Keratinocyte (primary cell): ENCODE data around the gene GATD1. TPM values are rescaled to one million over a fixed set of nuclear protein-coding genes. Genes with fewer than 3 reads are reported as not detected.

ENCODE experiments used
- DNase-seq: peaks from one replicate; pipeline ENCODE4 v3.0.0-alpha.2; 2011; ENCODE audit warnings: low read depth, missing footprints, low spot score
- FAIRE-seq: peaks from 2 replicates; lab custom pipeline; 2011; peaks lifted over from hg19 to GRCh38; lab: Jason Lieb, UNC
- H2AFZ ChIP-seq: 2 replicates; pipeline ENCODE4 v1.6.0; 2012; ENCODE audit warnings: low read length, control low read depth, inconsistent platforms; ENCODE audit not compliant: control insufficient read depth
- H3K27ac ChIP-seq: 2 replicates; pipeline ENCODE4 v1.5.1; 2011; ENCODE audit warnings: low read length; ENCODE audit not compliant: control insufficient read depth, insufficient read depth
- H3K27me3 ChIP-seq: 3 replicates; pipeline ENCODE4 v1.6.0; 2011; ENCODE audit warnings: low read length; ENCODE audit not compliant: control insufficient read depth, insufficient read depth; ENCODE audit errors: extremely low read depth
- H3K36me3 ChIP-seq, 2 experiments: 2 replicates in 1 of 2; 3 replicates in 1 of 2; pipeline ENCODE4 v1.5.1; 2011; ENCODE audit warnings: low read length in 2 of 2, mild to moderate bottlenecking in 1 of 2; ENCODE audit not compliant: control insufficient read depth in 2 of 2, insufficient read depth in 2 of 2; ENCODE audit errors: extremely low read depth in 1 of 2
- H3K4me1 ChIP-seq: 3 replicates; pipeline ENCODE4 v1.5.1; 2011; ENCODE audit warnings: low read length; ENCODE audit not compliant: control insufficient read depth, insufficient read depth; ENCODE audit errors: extremely low read depth
- H3K4me2 ChIP-seq: 3 replicates; pipeline ENCODE4 v1.6.0; 2011; ENCODE audit warnings: low read depth, low read length; ENCODE audit not compliant: control insufficient read depth, insufficient read depth; ENCODE audit errors: extremely low read depth
- H3K4me3 ChIP-seq, 3 experiments: fragments of 200-600 bp in 1 of 3; sonication (generic) in 1 of 3; 2 replicates in 2 of 3; 3 replicates in 1 of 3; pipeline ENCODE4 v1.5.1; 2011 to 2016; ENCODE audit warnings: low read length in 3 of 3, mild to moderate bottlenecking in 3 of 3, control low read depth in 2 of 3, inconsistent platforms in 1 of 3, low read depth in 1 of 3, mixed read lengths in 1 of 3, mixed run types in 1 of 3, moderate library complexity in 1 of 3; ENCODE audit not compliant: control insufficient read depth in 2 of 3, insufficient read depth in 2 of 3; ENCODE audit errors: extremely low read depth in 1 of 3
- H3K79me2 ChIP-seq: 2 replicates; pipeline ENCODE4 v1.6.0; 2012; ENCODE audit warnings: low read length; ENCODE audit not compliant: control insufficient read depth, insufficient read depth
- H3K9ac ChIP-seq: 3 replicates; pipeline ENCODE4 v1.6.0; 2011; ENCODE audit warnings: low read length; ENCODE audit not compliant: control insufficient read depth, insufficient read depth; ENCODE audit errors: extremely low read depth
- H3K9me1 ChIP-seq: 3 replicates; pipeline ENCODE4 v1.6.0; 2011; ENCODE audit warnings: low read length; ENCODE audit not compliant: control insufficient read depth, insufficient read depth; ENCODE audit errors: extremely low read depth
- H3K9me3 ChIP-seq: 2 replicates; pipeline ENCODE4 v1.5.1; 2012; ENCODE audit warnings: low read depth, low read length; ENCODE audit not compliant: control insufficient read depth
- H4K20me1 ChIP-seq: 3 replicates; pipeline ENCODE4 v1.6.0; 2011; ENCODE audit warnings: low read length; ENCODE audit not compliant: control insufficient read depth, insufficient read depth; ENCODE audit errors: extremely low read depth
- EZH2 ChIP-seq: IDR thresholded peaks from one replicate; pipeline ENCODE4 v1.6.1; 2012; ENCODE audit warnings: inconsistent platforms, mild to moderate bottlenecking, low read length, moderate library complexity
- dilution Hi-C: fragments of 300-500 bp; cut with MboI; formaldehyde crosslinking; loops from one replicate; pipeline ENCODE4 v1.7.0; 2020; ENCODE audit warnings: low sequenced_read_pairs; ENCODE audit not compliant: extremely low pct_ligation_motif_present
- polyA plus RNA-seq, 5 experiments: library from polyadenylated mRNA; depleted of rRNA in 3 of 5; stranded (reverse) in 3 of 5; stranded (forward) in 1 of 5; unstranded in 1 of 5; fragments of >200 nt; gene quantifications; 1 replicate in 1 of 5; 2 replicates in 3 of 5; 3 replicates in 1 of 5; pipeline versions ENCODE4 v1.2.1 to v1.2.3, GENCODE V29; 2011 to 2012; ENCODE audit warnings: missing spikeins in 2 of 5, low read depth in 1 of 5, low replicate concordance in 1 of 5
- TF ChIP-seq, protein P1 (sequence below), 3 experiments: IDR thresholded peaks in 1 of 3; conservative IDR thresholded peaks in 1 of 3; optimal IDR thresholded peaks in 1 of 3; 2 replicates in 2 of 3; 3 replicates in 1 of 3; pipeline versions ENCODE3 to v1.5.1; 2011; ENCODE audit warnings: low read length in 3 of 3, mild to moderate bottlenecking in 3 of 3, moderate library complexity in 2 of 3, control low read depth in 1 of 3, inconsistent platforms in 1 of 3; ENCODE audit not compliant: insufficient read depth in 2 of 3; ENCODE audit errors: extremely low read depth in 1 of 3

Gene GATD1
- polyA plus RNA-seq, 1 donor (not counting 4 experiments of a cell fraction or from before 2014, with no cell fraction given) = 24.4 TPM

DNA sequence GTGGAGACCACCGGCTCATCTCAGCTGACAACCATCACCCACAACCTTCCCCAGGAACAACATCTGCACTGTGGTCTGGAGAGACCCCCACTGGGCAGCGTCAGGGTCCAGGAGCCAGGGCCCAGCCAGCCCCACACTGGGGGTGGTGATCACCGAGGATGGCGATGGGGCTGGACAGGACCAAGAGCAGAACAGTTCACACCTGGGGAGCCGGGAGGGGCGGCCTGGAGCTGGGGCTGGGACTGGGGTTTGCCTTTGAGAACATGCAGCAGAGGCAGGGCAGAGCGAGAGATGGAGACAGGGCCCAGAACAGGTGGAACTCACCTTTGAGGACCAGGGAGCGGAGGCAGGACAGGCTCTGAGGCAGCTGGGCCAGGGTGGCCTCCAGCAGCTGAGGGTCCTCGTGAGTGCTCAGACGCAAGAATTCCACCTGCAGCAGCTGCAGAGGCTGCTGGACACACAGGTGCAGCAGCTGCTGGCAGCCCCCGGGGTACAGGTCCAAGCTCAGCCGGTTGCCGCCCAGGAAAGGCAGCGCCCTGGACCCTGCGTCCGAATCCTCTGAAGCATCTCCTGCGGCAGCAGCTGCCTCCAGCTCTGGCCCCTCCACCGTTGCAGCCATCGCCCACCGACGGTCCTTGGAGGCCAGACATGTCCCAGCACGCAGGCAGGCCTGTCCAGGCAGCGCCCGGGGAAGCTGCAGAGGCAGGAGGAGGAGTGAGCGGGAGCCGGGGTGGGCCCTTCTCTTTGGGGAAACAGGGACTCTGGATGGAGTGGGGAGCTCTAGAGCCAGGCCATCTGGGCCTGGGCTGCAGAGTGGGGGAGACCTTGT lies 26.7 kb upstream of the GATD1 start:
- peak overlapping the region; percentile 36 for H2AFZ ChIP-seq
- FAIRE-seq = no peak
- dilution Hi-C loops = no loop called here

DNA sequence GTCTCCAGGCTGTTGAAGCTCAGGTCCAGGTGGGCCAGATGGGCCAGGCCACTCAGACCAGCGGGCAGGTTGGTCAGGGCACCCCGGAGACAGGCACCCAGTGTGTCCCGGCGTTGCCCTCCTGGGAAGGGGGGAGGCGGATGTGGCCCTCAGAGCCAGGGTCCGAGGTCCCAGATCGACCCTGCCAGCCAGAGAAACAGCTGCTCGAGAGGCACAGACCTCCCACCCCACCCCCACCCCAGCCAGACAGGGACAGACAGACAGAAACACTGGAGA lies 26.1 kb upstream of the GATD1 start:
- dilution Hi-C loops = no loop called here
- H3K36me3 ChIP-seq = peaks cover 0 to 17% of the 10 kb centered on the region in 2 experiments
- H3K79me2 ChIP-seq = peaks cover 2% of the 10 kb centered on the region
- DNase-seq = no peak
- TF ChIP-seq, protein P1, sequence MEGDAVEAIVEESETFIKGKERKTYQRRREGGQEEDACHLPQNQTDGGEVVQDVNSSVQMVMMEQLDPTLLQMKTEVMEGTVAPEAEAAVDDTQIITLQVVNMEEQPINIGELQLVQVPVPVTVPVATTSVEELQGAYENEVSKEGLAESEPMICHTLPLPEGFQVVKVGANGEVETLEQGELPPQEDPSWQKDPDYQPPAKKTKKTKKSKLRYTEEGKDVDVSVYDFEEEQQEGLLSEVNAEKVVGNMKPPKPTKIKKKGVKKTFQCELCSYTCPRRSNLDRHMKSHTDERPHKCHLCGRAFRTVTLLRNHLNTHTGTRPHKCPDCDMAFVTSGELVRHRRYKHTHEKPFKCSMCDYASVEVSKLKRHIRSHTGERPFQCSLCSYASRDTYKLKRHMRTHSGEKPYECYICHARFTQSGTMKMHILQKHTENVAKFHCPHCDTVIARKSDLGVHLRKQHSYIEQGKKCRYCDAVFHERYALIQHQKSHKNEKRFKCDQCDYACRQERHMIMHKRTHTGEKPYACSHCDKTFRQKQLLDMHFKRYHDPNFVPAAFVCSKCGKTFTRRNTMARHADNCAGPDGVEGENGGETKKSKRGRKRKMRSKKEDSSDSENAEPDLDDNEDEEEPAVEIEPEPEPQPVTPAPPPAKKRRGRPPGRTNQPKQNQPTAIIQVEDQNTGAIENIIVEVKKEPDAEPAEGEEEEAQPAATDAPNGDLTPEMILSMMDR (optimal IDR thresholded peaks at IDR 0.05 in 1 of 3, IDR thresholded peaks at IDR 0.05 in 1 of 3, conservative IDR thresholded peaks at IDR 0.05 in 1 of 3; ENCODE audit: extremely low read depth in 1 of 3, insufficient read depth in 2 of 3, low read length in 3 of 3) = no peak
- no peak for TF ChIP-seq EZH2
- H3K9me1 ChIP-seq = no peaks in the 10 kb centered on the region
- no peak overlapping the region for H3K27ac ChIP-seq
- H3K9ac ChIP-seq = no peak overlapping the region
- H4K20me1 ChIP-seq = no peaks in the 10 kb centered on the region
- H3K4me3 ChIP-seq = no peak overlapping the region
- no peaks in the 10 kb centered on the region for H3K27me3 ChIP-seq
- no peak overlapping the region for H3K4me2 ChIP-seq
- no peaks in the 10 kb centered on the region for H3K9me3 ChIP-seq
- peaks cover 15% of the 10 kb centered on the region for H3K4me1 ChIP-seq
- FAIRE-seq = no peak
- no peak overlapping the region for H2AFZ ChIP-seq

More for the DNA sequence above, 26.7 kb upstream of the GATD1 start:
- TF ChIP-seq, protein P1 (optimal IDR thresholded peaks at IDR 0.05 in 1 of 3, IDR thresholded peaks at IDR 0.05 in 1 of 3, conservative IDR thresholded peaks at IDR 0.05 in 1 of 3; ENCODE audit: extremely low read depth in 1 of 3, insufficient read depth in 2 of 3, low read length in 3 of 3) = no peak
- TF ChIP-seq EZH2 = no peak
- DNase-seq = no peak
- Histone ChIP-seq H3K36me3 (peaks cover 0 to 17% of the 10 kb centered on the region in 2 experiments), H3K9me3 (no peaks in the 10 kb centered on the region), H3K27ac (no peak overlapping the region), H3K4me1 (peaks cover 20% of the 10 kb centered on the region), H4K20me1 (no peaks in the 10 kb centered on the region), H3K27me3 (no peaks in the 10 kb centered on the region), H3K4me2 (peak overlapping the region; percentile 95), H3K4me3 (peak overlapping the region; percentile 47 to 73 (median 72)), H3K9me1 (no peaks in the 10 kb centered on the region), H3K9ac (peak overlapping the region; percentile 61), H3K79me2 (peaks cover 8% of the 10 kb centered on the region)
